Gastrocnemius medialis (tissue), 4 donors: ENCODE measurements around the gene SELENOM. TPM values are rescaled to one million over a fixed set of nuclear protein-coding genes. Genes with fewer than 3 reads are reported as not detected.

Experiments
- ATAC-seq, 2 donors: fragments of 150-250 bp; one replicate each; pipeline ENCODE4 v1.9.1; 2016
- DNase-seq, 2 donors: peaks; one replicate each; pipeline ENCODE4 v3.0.0-alpha.2; 2019
- H3K27ac ChIP-seq, 4 donors: fragments of 200-600 bp; sonication (generic); 1 replicate in 1 of 4; 2 replicates in 3 of 4; pipeline ENCODE4 v1.5.1; 2016 to 2018; ENCODE audit warnings: mild to moderate bottlenecking in 2 of 4, moderate library complexity in 1 of 4
- H3K27me3 ChIP-seq, 3 donors: fragments of 200-600 bp; sonication (generic) in 2 of 3; 1 replicate in 1 of 3; 2 replicates in 2 of 3; pipeline versions ENCODE4 v1.5.1 to v1.6.0; 2016 to 2019; ENCODE audit warnings: mild to moderate bottlenecking in 1 of 3, moderate library complexity in 1 of 3
- H3K36me3 ChIP-seq, 2 donors: fragments of 200-600 bp; sonication (generic) in 1 of 2; one replicate each; pipeline ENCODE4 v1.5.1; 2017 to 2018
- H3K4me1 ChIP-seq, 2 donors: fragments of 200-600 bp; sonication (generic) in 1 of 2; one replicate each; pipeline ENCODE4 v1.5.1; 2016 to 2017; ENCODE audit warnings: mild to moderate bottlenecking in 2 of 2
- H3K4me3 ChIP-seq, 4 donors: fragments of 200-600 bp; sonication (generic) in 3 of 4; 1 replicate in 1 of 4; 2 replicates in 3 of 4; pipeline ENCODE4 v1.5.1; 2016 to 2019; ENCODE audit warnings: mild to moderate bottlenecking in 2 of 4
- H3K9me3 ChIP-seq, 3 donors: fragments of 200-600 bp; sonication (generic) in 2 of 3; 1 replicate in 1 of 3; 2 replicates in 2 of 3; pipeline ENCODE4 v1.5.1; 2016 to 2019
- POLR2A ChIP-seq, 2 donors: fragments of 450-650 bp; IDR thresholded peaks; one replicate each; pipeline ENCODE4 v1.6.1; 2017; ENCODE audit warnings: antibody characterized with exemption in 2 of 2, mild to moderate bottlenecking in 2 of 2, moderate library complexity in 2 of 2
- in situ Hi-C, 4 donors: fragments of 200-750 bp; cut with MboI; loops; one replicate each; pipeline versions ENCODE4 v1.15.0 to v1.8.0; 2017; ENCODE audit warnings: low sequenced_read_pairs in 4 of 4
- intact Hi-C: fragments of 100-400 bp; cut with DNase I; formaldehyde crosslinking; loops from one replicate; pipeline ENCODE4 v1.15.1; 2023; ENCODE audit warnings: low total_unique reads
- total RNA-seq, 4 donors: library from RNA; depleted of rRNA; stranded (reverse); fragments of >200 nt; gene quantifications; one replicate each; pipeline versions ENCODE4 v1.1.0 to v1.2.3, GENCODE V29; 2016
- TF ChIP-seq, protein P1 (sequence below), 5 experiments: fragments of 450-650 bp in 3 of 5; fragments of 200-600 bp in 2 of 5; sonication (generic) in 2 of 5; IDR thresholded peaks in 4 of 5; conservative IDR thresholded peaks in 1 of 5; 1 replicate in 4 of 5; 2 replicates in 1 of 5; pipeline ENCODE4 v1.5.1; 2016 to 2019; ENCODE audit warnings: antibody characterized with exemption in 5 of 5, mild to moderate bottlenecking in 3 of 5, moderate library complexity in 3 of 5

Gene SELENOM
- total RNA-seq, 4 donors from 2014 or later = 144 to 184 (median 157) TPM

- Histone ChIP-seq H3K27me3 (peaks cover 0 to 4% (median 0%) of the 10 kb centered on the region in 3 donors), H3K36me3 (no peaks in the 10 kb centered on the region), H3K4me3 (no peak overlapping the region), H3K9me3 (no peaks in the 10 kb centered on the region), H3K27ac (no peak overlapping the region), H3K4me1 (no peaks in the 10 kb centered on the region)
- in situ Hi-C loops = loop anchor here in 1 of 4 donors (25.0 kb wide), 1 partner anchor 376 kb away; no protein-coding TSS in a partner anchor
- intact Hi-C loops = no loop called here
- DNase-seq = no peak
- ATAC-seq = no peak
- TF ChIP-seq, protein P1, sequence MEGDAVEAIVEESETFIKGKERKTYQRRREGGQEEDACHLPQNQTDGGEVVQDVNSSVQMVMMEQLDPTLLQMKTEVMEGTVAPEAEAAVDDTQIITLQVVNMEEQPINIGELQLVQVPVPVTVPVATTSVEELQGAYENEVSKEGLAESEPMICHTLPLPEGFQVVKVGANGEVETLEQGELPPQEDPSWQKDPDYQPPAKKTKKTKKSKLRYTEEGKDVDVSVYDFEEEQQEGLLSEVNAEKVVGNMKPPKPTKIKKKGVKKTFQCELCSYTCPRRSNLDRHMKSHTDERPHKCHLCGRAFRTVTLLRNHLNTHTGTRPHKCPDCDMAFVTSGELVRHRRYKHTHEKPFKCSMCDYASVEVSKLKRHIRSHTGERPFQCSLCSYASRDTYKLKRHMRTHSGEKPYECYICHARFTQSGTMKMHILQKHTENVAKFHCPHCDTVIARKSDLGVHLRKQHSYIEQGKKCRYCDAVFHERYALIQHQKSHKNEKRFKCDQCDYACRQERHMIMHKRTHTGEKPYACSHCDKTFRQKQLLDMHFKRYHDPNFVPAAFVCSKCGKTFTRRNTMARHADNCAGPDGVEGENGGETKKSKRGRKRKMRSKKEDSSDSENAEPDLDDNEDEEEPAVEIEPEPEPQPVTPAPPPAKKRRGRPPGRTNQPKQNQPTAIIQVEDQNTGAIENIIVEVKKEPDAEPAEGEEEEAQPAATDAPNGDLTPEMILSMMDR (IDR thresholded peaks at IDR 0.05 in 4 of 5, conservative IDR thresholded peaks at IDR 0.05 in 1 of 5) = no peak
- no peak for TF ChIP-seq POLR2A (IDR thresholded peaks at IDR 0.05)
These were observed 30.8 kb upstream of the SELENOM start for GRCh38 chr22:31138126-31138525.

DNA sequence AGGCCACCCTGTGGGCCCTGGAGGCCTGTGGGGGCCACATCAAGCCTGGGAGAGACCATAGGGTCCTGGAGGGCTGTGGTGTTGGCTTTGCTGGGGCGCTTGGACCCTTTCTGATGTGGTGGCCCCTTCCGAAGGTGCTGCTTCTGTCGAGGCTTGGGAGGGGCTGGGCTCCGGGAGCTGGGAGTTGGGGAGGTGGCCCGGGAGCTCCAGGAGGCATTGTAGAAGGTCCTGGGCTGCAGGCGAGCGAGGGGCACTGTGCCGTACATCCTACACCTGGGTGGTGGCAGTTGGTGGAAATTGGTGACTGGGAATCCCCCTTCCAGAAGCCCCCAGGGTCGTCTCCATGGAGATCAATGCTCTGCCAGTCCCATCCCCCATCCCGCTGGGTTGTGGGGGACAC lies 30.4 kb upstream of the SELENOM start:
- ATAC-seq = no peak
- H3K27ac ChIP-seq = no peak overlapping the region
- DNase-seq = no peak
- no peak overlapping the region for H3K4me3 ChIP-seq
- H3K4me1 ChIP-seq = no peaks in the 10 kb centered on the region
- in situ Hi-C loops (loop anchor here in 1 of 4 donors (25.0 kb wide), 1 partner anchor 375 kb away; no protein-coding TSS in a partner anchor), intact Hi-C loops (no loop called here)
- no peaks in the 10 kb centered on the region for H3K9me3 ChIP-seq
- peaks cover 0 to 4% (median 0%) of the 10 kb centered on the region in 3 donors for H3K27me3 ChIP-seq
- H3K36me3 ChIP-seq = no peaks in the 10 kb centered on the region
- TF ChIP-seq, protein P1 (IDR thresholded peaks at IDR 0.05 in 4 of 5, conservative IDR thresholded peaks at IDR 0.05 in 1 of 5) = no peak
- TF ChIP-seq POLR2A (IDR thresholded peaks at IDR 0.05) = no peak

DNA sequence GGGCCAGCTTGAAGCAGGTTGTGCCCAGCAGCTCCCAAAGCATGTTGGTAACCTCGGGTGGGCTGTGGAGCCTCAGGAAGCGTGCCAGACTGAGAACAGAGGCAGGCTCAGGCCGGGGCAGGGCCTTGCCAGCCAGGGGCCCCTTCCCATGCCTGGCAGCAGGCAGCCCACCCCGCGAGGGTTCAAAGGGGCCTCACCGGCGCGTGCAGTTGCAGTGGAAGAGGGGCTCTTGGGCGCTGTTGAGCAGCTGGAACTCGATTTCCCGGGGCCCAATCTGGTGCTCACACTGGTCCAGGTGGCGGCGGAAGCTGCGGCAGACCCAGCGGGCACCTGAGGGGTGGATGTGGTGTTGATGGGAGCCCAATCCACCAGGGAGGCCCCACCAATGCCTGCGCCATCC lies 29.3 kb upstream of the SELENOM start:
- Histone ChIP-seq H3K4me3 (no peak overlapping the region), H3K9me3 (no peaks in the 10 kb centered on the region), H3K4me1 (no peaks in the 10 kb centered on the region), H3K27ac (no peak overlapping the region), H3K27me3 (peaks cover 0 to 4% (median 0%) of the 10 kb centered on the region in 3 donors), H3K36me3 (no peaks in the 10 kb centered on the region)
- ATAC-seq (no peak), DNase-seq (no peak)
- TF ChIP-seq, protein P1 (IDR thresholded peaks at IDR 0.05 in 4 of 5, conservative IDR thresholded peaks at IDR 0.05 in 1 of 5) = no peak
- no peak for TF ChIP-seq POLR2A (IDR thresholded peaks at IDR 0.05)
- in situ Hi-C loops = loop anchor here in 1 of 4 donors (25.0 kb wide), 1 partner anchor 374 kb away; no protein-coding TSS in a partner anchor
- intact Hi-C loops = no loop called here

DNA sequence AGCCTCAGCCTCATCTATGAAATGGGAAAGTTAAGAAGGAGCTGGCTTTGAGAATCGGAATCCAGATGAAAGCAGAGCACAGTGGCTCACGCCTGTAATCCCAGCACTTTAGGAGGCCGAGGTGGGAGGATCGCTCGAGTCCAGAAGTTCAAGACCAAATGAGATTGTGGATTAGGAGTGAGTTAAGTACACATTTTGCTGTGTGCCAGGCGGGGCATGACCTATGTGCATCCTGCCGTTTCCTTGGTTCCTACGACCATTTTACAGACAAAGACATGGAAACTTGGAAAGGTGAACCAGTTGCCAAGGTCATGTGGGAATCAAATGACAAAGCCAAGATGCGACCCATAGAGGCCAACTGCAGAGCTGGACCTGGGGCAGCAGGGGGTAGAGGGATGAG lies 28.8 kb upstream of the SELENOM start:
- no peak overlapping the region for H3K27ac ChIP-seq
- peaks cover 0 to 4% (median 0%) of the 10 kb centered on the region in 3 donors for H3K27me3 ChIP-seq

More for the DNA sequence above, 28.8 kb upstream of the SELENOM start:
- ATAC-seq (no peak), DNase-seq (no peak)
- TF ChIP-seq, protein P1 (IDR thresholded peaks at IDR 0.05 in 4 of 5, conservative IDR thresholded peaks at IDR 0.05 in 1 of 5) = no peak
- TF ChIP-seq POLR2A (IDR thresholded peaks at IDR 0.05) = no peak
- intact Hi-C loops (no loop called here), in situ Hi-C loops (loop anchor here in 1 of 4 donors (25.0 kb wide), 1 partner anchor 374 kb away; no protein-coding TSS in a partner anchor)
- Histone ChIP-seq H3K9me3 (no peaks in the 10 kb centered on the region), H3K36me3 (no peaks in the 10 kb centered on the region), H3K4me3 (no peak overlapping the region), H3K4me1 (no peaks in the 10 kb centered on the region)
